DMS 273 (cell line): ENCODE data around the gene SNRPD2.
"Not testable (repeated sequence)": the region's sequence is repeated elsewhere in the genome, so short reads cannot be mapped to it uniquely, and the experiment has no call there.

Experiments used
- DNase-seq: peaks from one replicate; lab custom pipeline; 2025; ENCODE audit not compliant: unreplicated experiment; lab: John Stamatoyannopoulos, UW

Gene SNRPD2

GRCh38 chr19:45705115-45705514 is 13.4 kb upstream of the SNRPD2 start:
- no peak for DNase-seq

DNA sequence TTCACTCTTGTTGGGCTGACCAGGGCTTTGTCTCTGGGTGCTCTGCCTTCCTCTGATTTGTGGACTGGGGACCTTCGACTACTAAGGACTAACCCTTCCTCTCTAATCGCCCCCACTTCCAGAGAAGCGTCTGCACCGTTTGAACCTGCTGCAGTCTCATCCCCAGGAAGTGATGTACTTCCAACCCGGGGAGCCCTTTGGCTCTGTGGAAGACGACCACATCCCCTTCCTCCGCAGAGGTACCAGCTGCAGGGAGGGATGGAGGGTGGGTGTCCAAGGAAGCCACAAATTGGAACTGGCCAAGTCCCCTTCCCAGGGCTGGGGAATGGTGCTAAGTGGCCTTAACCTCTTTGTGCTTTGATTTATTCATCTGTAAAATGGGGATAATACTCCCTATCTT is 9.9 kb upstream of the SNRPD2 start:
- DNase-seq: no peak

DNA sequence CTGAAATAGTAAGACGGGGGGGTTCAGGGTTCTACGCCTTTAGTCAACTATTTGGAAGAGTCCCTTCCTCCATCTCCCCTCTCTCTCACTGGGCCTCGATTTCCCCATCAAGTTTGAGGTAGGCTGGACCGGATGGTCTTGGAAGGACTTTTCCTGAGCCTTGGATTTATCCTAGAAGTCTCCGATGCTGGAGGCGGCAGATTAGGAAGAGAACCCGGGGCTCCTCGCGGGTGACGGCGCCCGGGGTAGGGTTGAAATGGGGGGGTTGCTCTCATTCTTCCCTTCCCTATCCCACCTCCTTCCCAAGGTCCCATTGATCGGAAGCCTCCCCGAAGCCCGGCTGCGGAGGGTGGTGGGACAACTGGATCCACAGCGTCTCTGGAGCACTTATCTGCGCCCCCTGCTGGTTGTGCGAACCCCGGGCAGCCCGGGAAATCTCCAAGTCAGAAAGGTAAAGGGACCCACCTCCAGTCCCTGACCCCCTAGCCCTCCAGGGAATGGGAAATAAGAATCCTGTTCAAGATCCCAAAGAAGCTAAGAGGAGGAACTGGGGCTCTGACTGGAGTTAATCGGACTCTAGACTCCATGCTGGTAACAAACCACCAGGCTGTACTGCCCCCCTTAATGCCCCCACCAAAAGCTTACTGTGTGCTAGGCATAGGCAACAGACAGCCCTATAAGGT is 1.5 kb upstream of the SNRPD2 start:
- peak; percentile 93 for DNase-seq

DNA sequence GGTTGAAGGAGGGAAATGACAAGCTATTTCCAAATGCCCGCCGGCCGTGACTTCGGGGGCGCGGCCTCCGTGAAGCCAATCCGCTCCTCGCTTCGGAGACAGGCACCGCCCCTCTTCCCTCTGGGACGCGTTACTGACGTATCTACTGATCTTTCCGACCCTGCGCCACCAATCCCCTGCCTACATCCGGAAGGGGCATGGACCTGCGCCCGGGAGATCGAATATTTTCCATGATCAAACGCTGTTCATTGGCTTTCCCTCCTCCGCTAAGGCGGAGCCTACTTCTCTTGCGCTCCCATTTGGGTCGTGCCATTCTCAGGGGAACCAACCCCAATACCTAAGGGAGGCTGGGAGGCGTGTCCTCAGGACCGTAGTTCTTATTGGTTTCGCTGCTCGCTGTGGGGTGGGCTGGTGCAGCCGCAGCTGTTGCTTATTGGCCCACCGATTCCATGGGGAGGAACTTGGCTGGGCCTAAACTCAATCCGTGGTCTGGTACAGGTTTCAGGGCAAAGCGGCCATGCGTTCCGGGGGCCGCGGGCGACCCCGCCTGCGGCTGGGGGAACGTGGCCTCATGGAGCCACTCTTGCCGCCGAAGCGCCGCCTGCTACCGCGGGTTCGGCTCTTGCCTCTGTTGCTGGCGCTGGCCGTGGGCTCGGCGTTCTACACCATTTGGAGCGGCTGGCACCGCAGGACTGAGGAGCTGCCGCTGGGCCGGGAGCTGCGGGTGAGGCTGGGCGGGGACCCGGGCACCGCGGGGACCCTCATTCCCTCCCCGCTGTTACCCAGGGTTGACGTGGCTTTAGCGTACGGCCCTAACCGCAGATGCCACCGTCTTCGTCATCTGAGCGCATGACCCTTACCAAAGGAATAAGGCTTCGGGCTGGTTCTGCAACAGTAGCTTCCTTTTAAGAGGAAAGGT is 693 bp upstream of the SNRPD2 start, which contains the start of gene QPCTL:
Gene QPCTL (plus strand): TSS at position 480 of the 919 bp plus-strand sequence. CDS start 38 bp downstream, at position 518.
- peak; percentile 100 for DNase-seq

- no peak for DNase-seq
Observed at GRCh38 chr19:45687599-45687998, 4.2 kb downstream of the SNRPD2 start.

- not testable (repeated sequence) for DNase-seq
Observed at GRCh38 chr19:45685045-45685444, 6.7 kb downstream of the SNRPD2 start.

DNA sequence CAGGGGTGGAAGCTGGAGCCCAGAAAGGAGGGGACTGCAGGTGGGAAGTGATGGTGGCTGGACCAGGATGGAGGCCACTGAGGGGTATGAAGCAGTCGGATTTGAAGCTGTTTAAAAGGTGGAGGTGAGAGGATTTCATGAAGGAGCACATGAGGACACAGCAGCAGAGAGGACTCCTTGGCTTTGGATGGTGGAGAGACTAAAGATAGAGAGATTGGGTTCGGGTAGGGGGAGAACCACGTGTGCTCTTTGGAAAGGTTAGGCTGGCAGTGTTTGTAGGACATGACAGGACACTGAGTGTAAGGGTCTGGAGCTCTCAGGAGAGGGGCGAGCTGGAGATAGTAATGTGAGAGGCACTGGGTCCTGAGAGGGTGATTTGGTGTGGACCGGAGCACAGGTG is 8.8 kb downstream of the SNRPD2 start:
- DNase-seq: no peak

DNA sequence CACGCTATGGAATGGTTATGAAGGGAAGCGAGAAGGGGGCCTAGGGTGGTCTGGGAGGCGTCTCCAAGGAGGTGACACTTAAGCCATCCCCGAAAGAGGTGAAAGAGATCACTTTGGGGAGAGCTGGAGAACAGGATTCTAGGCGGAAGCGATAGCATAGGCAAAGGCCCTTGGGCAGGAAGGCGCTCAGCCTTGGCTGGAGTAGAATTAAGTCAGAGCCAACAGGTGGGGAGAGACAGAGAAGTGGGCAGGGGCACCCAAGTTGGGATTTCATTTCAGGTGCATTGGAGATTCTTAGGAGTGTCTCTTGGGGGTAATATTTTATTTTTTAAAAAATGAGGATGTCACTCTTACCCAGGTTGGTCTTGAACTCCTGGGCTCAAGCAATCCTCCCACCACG is 9.6 kb downstream of the SNRPD2 start:
- no peak for DNase-seq

DNA sequence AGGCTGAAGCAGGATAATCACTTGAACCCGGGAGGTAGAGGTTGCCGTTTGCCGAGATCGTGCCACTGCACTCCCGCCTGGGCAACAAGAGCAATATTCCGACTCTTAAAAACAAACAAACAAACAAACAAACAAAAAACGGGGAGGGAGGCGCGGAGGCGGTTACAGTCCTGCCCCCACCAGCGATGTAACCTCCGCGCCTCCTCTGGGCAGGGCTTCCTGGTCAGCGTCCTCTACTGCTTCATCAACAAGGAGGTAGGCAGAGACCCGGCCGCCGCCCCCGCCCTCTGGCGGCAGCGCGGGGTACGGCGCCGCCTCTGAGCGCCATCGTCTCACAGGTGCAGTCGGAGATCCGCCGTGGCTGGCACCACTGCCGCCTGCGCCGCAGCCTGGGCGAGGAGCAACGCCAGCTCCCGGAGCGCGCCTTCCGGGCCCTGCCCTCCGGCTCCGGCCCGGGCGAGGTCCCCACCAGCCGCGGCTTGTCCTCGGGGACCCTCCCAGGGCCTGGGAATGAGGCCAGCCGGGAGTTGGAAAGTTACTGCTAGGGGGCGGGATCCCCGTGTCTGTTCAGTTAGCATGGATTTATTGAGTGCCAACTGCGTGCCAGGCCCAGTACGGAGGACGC is 10.2 kb downstream of the SNRPD2 start:
- DNase-seq: peak; percentile 94

GRCh38 chr19:45677351-45678230 is 14.2 kb downstream of the SNRPD2 start:
- peak; percentile 94 for DNase-seq

GRCh38 chr19:45676851-45677263 is 14.9 kb downstream of the SNRPD2 start:
- no peak for DNase-seq

GRCh38 chr19:45674946-45675345 is 16.8 kb downstream of the SNRPD2 start:
- DNase-seq: no peak

- DNase-seq: peak; percentile 77
Observed at GRCh38 chr19:45670670-45671453, 20.9 kb downstream of the SNRPD2 start.

GRCh38 chr19:45668342-45668871 is 23.3 kb downstream of the SNRPD2 start:
- DNase-seq: no peak

GRCh38 chr19:45667620-45668341 is 24.0 kb downstream of the SNRPD2 start, which contains the start of gene GIPR:
TSS of gene GIPR (plus strand) at chr19:45668221. CDS start at chr19:45669521, 1,300 bp downstream.
- DNase-seq: peak; percentile 60

GRCh38 chr19:45664575-45664974 is 27.2 kb downstream of the SNRPD2 start:
- no peak for DNase-seq

- DNase-seq: no peak
Observed at GRCh38 chr19:45663800-45664199, 28.0 kb downstream of the SNRPD2 start.

DNA sequence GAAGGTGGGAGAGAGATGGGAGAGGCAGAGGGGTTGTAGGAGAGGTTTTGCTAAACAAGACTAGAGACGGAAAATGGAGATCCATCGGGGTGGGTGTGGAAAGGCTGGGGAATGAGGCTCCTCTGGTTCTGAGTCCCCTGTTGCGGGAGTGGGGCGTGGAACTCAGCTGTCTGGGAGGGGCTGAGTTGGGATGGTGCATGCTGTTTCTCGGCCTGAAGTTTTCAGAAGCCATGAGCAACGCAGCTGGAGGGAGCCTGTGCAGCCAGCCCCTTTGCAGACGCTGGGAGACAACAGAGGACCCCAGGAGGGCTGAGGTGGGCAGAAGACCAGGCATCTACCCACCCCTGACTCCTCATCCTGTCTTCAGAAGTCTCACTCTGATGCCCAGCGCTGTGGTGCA is 31.1 kb downstream of the SNRPD2 start:
- no peak for DNase-seq
